Measurements from ENCODE around the gene DAAM2. TPM values are rescaled to one million over a fixed set of nuclear protein-coding genes. Genes with fewer than 3 reads are reported as not detected.

The DAAM2 gene
- total RNA-seq (2022; extraction: Qiagen RNA extraction; ENCODE audit: low read depth) = 0.06 to 0.08 TPM (median 0.07 TPM) in 3 of 5 replicates, not detected in the others

GRCh38 chr6:39791850-39792539 lies at the start of gene DAAM2:
Gene DAAM2, plus strand, starts transcription at chr6:39792376. Its CDS starts 63,927 bp downstream, at chr6:39856303.

GRCh38 chr6:39934131-39934757 lies 142.1 kb downstream of the DAAM2 start, which contains the start of gene MOCS1:
Gene MOCS1, minus strand, starts transcription at chr6:39934462. Its CDS starts 45 bp downstream, at chr6:39934417.

Other genes with a start within 250 kb of the DAAM2 start
- gene KIF6, start 67.0 kb upstream of the DAAM2 start, total RNA-seq (2022; extraction: Qiagen RNA extraction; ENCODE audit: low read depth) = 0.09 to 0.50 TPM (median 0.17 TPM) in 5 replicates
- gene MOCS1, start 142.1 kb downstream of the DAAM2 start, total RNA-seq (2022; extraction: Qiagen RNA extraction; ENCODE audit: low read depth) = 1.3 to 2.8 TPM (median 2.1 TPM) in 5 replicates

All from A549 treated with GW870086 at 1 μM for 4 hours (cell line).